ENCODE data around the gene ARMC5.

DNA sequence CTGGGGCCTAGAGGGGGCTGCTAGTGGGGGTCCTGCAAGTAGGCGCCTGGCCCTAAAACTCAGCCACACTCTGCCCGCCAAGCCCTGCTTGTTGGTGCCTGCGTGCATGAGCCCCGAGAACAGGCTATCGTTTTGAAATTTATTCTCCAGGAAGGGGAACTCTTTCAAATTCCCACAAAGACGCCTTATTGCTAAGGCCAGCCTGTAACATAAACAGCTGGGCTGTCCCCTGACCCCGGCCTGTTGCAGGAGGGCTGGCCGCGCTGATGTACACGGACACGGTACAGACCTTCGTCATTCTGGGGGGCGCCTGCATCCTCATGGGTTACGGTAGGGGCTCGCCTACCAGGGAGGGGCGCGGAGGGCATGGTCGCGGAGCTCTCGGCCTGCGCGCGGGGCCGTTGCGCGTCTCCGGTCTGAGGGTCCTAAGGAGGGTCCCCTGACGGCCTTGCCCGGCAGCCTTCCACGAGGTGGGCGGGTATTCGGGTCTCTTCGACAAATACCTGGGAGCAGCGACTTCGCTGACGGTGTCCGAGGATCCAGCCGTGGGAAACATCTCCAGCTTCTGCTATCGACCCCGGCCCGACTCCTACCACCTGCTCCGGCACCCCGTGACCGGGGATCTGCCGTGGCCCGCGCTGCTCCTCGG lies 27.9 kb downstream of the ARMC5 start:
- TF ChIP-seq, protein P1, sequence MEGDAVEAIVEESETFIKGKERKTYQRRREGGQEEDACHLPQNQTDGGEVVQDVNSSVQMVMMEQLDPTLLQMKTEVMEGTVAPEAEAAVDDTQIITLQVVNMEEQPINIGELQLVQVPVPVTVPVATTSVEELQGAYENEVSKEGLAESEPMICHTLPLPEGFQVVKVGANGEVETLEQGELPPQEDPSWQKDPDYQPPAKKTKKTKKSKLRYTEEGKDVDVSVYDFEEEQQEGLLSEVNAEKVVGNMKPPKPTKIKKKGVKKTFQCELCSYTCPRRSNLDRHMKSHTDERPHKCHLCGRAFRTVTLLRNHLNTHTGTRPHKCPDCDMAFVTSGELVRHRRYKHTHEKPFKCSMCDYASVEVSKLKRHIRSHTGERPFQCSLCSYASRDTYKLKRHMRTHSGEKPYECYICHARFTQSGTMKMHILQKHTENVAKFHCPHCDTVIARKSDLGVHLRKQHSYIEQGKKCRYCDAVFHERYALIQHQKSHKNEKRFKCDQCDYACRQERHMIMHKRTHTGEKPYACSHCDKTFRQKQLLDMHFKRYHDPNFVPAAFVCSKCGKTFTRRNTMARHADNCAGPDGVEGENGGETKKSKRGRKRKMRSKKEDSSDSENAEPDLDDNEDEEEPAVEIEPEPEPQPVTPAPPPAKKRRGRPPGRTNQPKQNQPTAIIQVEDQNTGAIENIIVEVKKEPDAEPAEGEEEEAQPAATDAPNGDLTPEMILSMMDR (conservative IDR thresholded peaks at IDR 0.05 in 1 of 2, IDR thresholded peaks at IDR 0.05 in 1 of 2; ENCODE audit: extremely low read depth in 1 of 2, insufficient read depth in 1 of 2, low read depth in 1 of 2, low read length in 2 of 2): no peak
- TF ChIP-seq EZH2 (IDR thresholded peaks at IDR 0.05; ENCODE audit: borderline replicate concordance, low read length): no peak

Data from mammary epithelial cell (primary cell).